PC-9 (cell line): ENCODE results near the gene FAM3D.

Experiments
- EZH2 ChIP-seq: fragments of 200-600 bp; sonication (generic); IDR thresholded peaks from 2 replicates; pipeline ENCODE4 v1.8.0; 2017; ENCODE audit warnings: antibody characterized with exemption, low read depth
- TF ChIP-seq, protein P1 (sequence below): fragments of 200-600 bp; sonication (generic); conservative IDR thresholded peaks from 2 replicates; pipeline ENCODE4 v1.6.1; 2017; ENCODE audit warnings: mixed run types, antibody characterized with exemption, mild to moderate bottlenecking, moderate library complexity

DNA sequence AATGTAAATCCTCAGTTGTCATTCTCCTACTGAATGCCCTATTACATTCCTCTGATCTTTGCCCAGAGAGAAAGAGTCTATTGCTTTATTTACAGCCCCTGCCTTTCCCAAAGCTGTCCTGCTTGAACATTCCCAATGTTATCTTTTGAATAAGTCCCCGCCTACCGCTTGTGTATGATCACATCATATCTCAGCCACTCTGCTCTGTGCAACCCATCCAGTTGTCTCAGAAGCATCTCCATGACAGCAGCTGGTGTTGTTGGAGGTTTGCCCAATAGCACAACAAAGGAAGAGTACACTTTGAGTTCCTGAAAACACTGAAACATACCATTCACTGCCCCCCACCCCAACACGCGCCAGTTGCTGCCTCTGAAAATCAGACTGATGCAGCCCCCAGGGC, 22.0 kb upstream of the FAM3D start:
- TF ChIP-seq, protein P1, sequence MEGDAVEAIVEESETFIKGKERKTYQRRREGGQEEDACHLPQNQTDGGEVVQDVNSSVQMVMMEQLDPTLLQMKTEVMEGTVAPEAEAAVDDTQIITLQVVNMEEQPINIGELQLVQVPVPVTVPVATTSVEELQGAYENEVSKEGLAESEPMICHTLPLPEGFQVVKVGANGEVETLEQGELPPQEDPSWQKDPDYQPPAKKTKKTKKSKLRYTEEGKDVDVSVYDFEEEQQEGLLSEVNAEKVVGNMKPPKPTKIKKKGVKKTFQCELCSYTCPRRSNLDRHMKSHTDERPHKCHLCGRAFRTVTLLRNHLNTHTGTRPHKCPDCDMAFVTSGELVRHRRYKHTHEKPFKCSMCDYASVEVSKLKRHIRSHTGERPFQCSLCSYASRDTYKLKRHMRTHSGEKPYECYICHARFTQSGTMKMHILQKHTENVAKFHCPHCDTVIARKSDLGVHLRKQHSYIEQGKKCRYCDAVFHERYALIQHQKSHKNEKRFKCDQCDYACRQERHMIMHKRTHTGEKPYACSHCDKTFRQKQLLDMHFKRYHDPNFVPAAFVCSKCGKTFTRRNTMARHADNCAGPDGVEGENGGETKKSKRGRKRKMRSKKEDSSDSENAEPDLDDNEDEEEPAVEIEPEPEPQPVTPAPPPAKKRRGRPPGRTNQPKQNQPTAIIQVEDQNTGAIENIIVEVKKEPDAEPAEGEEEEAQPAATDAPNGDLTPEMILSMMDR = no peak
- no peak for TF ChIP-seq EZH2
